ENCODE results near the gene NSD1. TPM values are rescaled to one million over a fixed set of nuclear protein-coding genes. Genes with fewer than 3 reads are reported as not detected.

Gene NSD1
- total and polyA plus RNA-seq, 2 donors (not counting 1 experiment from before 2014, with no cell fraction given) = 19.3 to 52.8 TPM

- Histone ChIP-seq H3K27me3 (ENCODE audit: control insufficient read depth, insufficient read depth, low read length) (no peaks in the 10 kb centered on the region), H3K4me3 (replicated peaks in 1 of 4; ENCODE audit: control extremely low read depth in 1 of 4, insufficient read depth in 1 of 4, low read depth in 3 of 4, low read length in 4 of 4) (no peak overlapping the region), H3K9me3 (ENCODE audit: control insufficient read depth, insufficient read depth, low read depth, low read length) (no peaks in the 10 kb centered on the region), H3K79me2 (ENCODE audit: control insufficient read depth, insufficient read depth, low read length) (peaks cover 67% of the 10 kb centered on the region), H3K9ac (ENCODE audit: insufficient read depth, low read length) (no peak overlapping the region), H3K27ac (ENCODE audit: insufficient read depth, low read length) (no peak overlapping the region), H4K20me1 (ENCODE audit: control insufficient read depth, extremely low read depth, insufficient read depth, low read length) (no peaks in the 10 kb centered on the region), H3K4me2 (ENCODE audit: extremely low read depth, insufficient read depth, low read length) (no peak overlapping the region), H3K36me3 (ENCODE audit: control insufficient read depth, insufficient read depth, low read length) (peaks cover 4% of the 10 kb centered on the region), H3K4me1 (ENCODE audit: control insufficient read depth, extremely low read depth, insufficient read depth, low read length) (no peaks in the 10 kb centered on the region), H2AFZ (ENCODE audit: low read length) (no peak overlapping the region)
- no peak for DNase-seq (ENCODE audit: low read depth in 2 of 2)
- TF ChIP-seq CTCF (conservative IDR thresholded peaks at IDR 0.05 in 1 of 2, IDR thresholded peaks at IDR 0.05 in 1 of 2; ENCODE audit: low read depth in 1 of 2, low read length in 2 of 2) = no peak
- no peak for TF ChIP-seq EZH2 (IDR thresholded peaks at IDR 0.05; ENCODE audit: low read length, missing control alignments)
These were observed 7.9 kb downstream of the NSD1 start for GRCh38 chr5:177141496-177141895.

- no peaks in the 10 kb centered on the region for H3K27me3 ChIP-seq (ENCODE audit: control insufficient read depth, insufficient read depth, low read length)
- H3K4me1 ChIP-seq (ENCODE audit: control insufficient read depth, extremely low read depth, insufficient read depth, low read length) = peaks cover 2% of the 10 kb centered on the region
- no peaks in the 10 kb centered on the region for H3K9me3 ChIP-seq (ENCODE audit: control insufficient read depth, insufficient read depth, low read depth, low read length)
- H3K9ac ChIP-seq (ENCODE audit: insufficient read depth, low read length) = no peak overlapping the region
- no peak overlapping the region for H3K27ac ChIP-seq (ENCODE audit: insufficient read depth, low read length)
- H3K79me2 ChIP-seq (ENCODE audit: control insufficient read depth, insufficient read depth, low read length) = peaks cover 60% of the 10 kb centered on the region
- H3K4me2 ChIP-seq (ENCODE audit: extremely low read depth, insufficient read depth, low read length) = no peak overlapping the region
- H4K20me1 ChIP-seq (ENCODE audit: control insufficient read depth, extremely low read depth, insufficient read depth, low read length) = no peaks in the 10 kb centered on the region
- H3K4me3 ChIP-seq (replicated peaks in 1 of 4; ENCODE audit: control extremely low read depth in 1 of 4, insufficient read depth in 1 of 4, low read depth in 3 of 4, low read length in 4 of 4) = no peak overlapping the region
- peaks cover 4% of the 10 kb centered on the region for H3K36me3 ChIP-seq (ENCODE audit: control insufficient read depth, insufficient read depth, low read length)
- no peak overlapping the region for H2AFZ ChIP-seq (ENCODE audit: low read length)
- no peak for TF ChIP-seq CTCF (conservative IDR thresholded peaks at IDR 0.05 in 1 of 2, IDR thresholded peaks at IDR 0.05 in 1 of 2; ENCODE audit: low read depth in 1 of 2, low read length in 2 of 2)
- DNase-seq (ENCODE audit: low read depth in 2 of 2) = no peak
These were observed 8.6 kb downstream of the NSD1 start for GRCh38 chr5:177142098-177142611.

- Histone ChIP-seq H3K27me3 (ENCODE audit: control insufficient read depth, insufficient read depth, low read length) (no peaks in the 10 kb centered on the region), H3K4me1 (ENCODE audit: control insufficient read depth, extremely low read depth, insufficient read depth, low read length) (peaks cover 3% of the 10 kb centered on the region), H3K9me3 (ENCODE audit: control insufficient read depth, insufficient read depth, low read depth, low read length) (no peaks in the 10 kb centered on the region), H3K79me2 (ENCODE audit: control insufficient read depth, insufficient read depth, low read length) (peaks cover 57% of the 10 kb centered on the region), H2AFZ (ENCODE audit: low read length) (no peak overlapping the region), H3K4me3 (replicated peaks in 1 of 4; ENCODE audit: control extremely low read depth in 1 of 4, insufficient read depth in 1 of 4, low read depth in 3 of 4, low read length in 4 of 4) (no peak overlapping the region), H3K36me3 (ENCODE audit: control insufficient read depth, insufficient read depth, low read length) (peaks cover 5% of the 10 kb centered on the region), H3K4me2 (ENCODE audit: extremely low read depth, insufficient read depth, low read length) (no peak overlapping the region), H4K20me1 (ENCODE audit: control insufficient read depth, extremely low read depth, insufficient read depth, low read length) (no peaks in the 10 kb centered on the region), H3K9ac (ENCODE audit: insufficient read depth, low read length) (no peak overlapping the region), H3K27ac (ENCODE audit: insufficient read depth, low read length) (no peak overlapping the region)
- TF ChIP-seq EZH2 (IDR thresholded peaks at IDR 0.05; ENCODE audit: low read length, missing control alignments) = no peak
- TF ChIP-seq CTCF (conservative IDR thresholded peaks at IDR 0.05 in 1 of 2, IDR thresholded peaks at IDR 0.05 in 1 of 2; ENCODE audit: low read depth in 1 of 2, low read length in 2 of 2) = no peak
- DNase-seq (ENCODE audit: low read depth in 2 of 2) = no peak
These were observed 9.2 kb downstream of the NSD1 start for GRCh38 chr5:177142778-177143177.

All from fibroblast of lung (primary cell).